Stimulated activated CD8-positive, alpha-beta memory T cell treated with anti-CD3 and anti-CD28 coated beads, Interleukin-7, amount 100 ng/mL, for 1 hour (primary cell): Measurements from ENCODE around the gene ABLIM1.

ENCODE experiments used
- DNase-seq, 2 donors: peaks; one replicate each; pipeline ENCODE4 v3.0.0-alpha.2; 2020; ENCODE audit warnings: low read depth in 2 of 2

Gene ABLIM1

GRCh38 chr10:114408968-114409444 is 249.1 kb downstream of the ABLIM1 start:
- DNase-seq = no peak

- DNase-seq = no peak
Measured at GRCh38 chr10:114408112-114408967, 249.7 kb downstream of the ABLIM1 start.

GRCh38 chr10:114406455-114406854 is 251.6 kb downstream of the ABLIM1 start:
- DNase-seq = no peak

- no peak for DNase-seq
Measured at GRCh38 chr10:114405011-114405350, 253.1 kb downstream of the ABLIM1 start.

- no peak for DNase-seq
Measured at GRCh38 chr10:114404171-114405010, 253.7 kb downstream of the ABLIM1 start, which contains the start of gene AFAP1L2. AFAP1L2 (minus strand) TSS chr10:114404502; CDS start chr10:114404455, 47 bp downstream.

GRCh38 chr10:114403541-114404161 is 254.4 kb downstream of the ABLIM1 start:
- no peak for DNase-seq

GRCh38 chr10:114402871-114403540 is 255.1 kb downstream of the ABLIM1 start:
- DNase-seq = no peak

GRCh38 chr10:114402233-114402632 is 255.8 kb downstream of the ABLIM1 start:
- DNase-seq = no peak

GRCh38 chr10:114401195-114401791 is 256.8 kb downstream of the ABLIM1 start:
- no peak for DNase-seq

- no peak for DNase-seq
Measured at GRCh38 chr10:114400091-114400490, 258.0 kb downstream of the ABLIM1 start.

- no peak for DNase-seq
Measured at GRCh38 chr10:114399576-114399975, 258.5 kb downstream of the ABLIM1 start.

- DNase-seq = no peak
Measured at GRCh38 chr10:114398587-114399331, 259.3 kb downstream of the ABLIM1 start.

- no peak for DNase-seq
Measured at GRCh38 chr10:114397651-114398145, 260.4 kb downstream of the ABLIM1 start.

- no peak for DNase-seq
Measured at GRCh38 chr10:114396464-114396863, 261.6 kb downstream of the ABLIM1 start.

GRCh38 chr10:114395366-114396022 is 262.6 kb downstream of the ABLIM1 start:
- no peak for DNase-seq

- no peak for DNase-seq
Measured at GRCh38 chr10:114394531-114394930, 263.5 kb downstream of the ABLIM1 start.

GRCh38 chr10:114393886-114394285 is 264.2 kb downstream of the ABLIM1 start:
- no peak for DNase-seq

GRCh38 chr10:114393482-114393881 is 264.6 kb downstream of the ABLIM1 start:
- DNase-seq = no peak

GRCh38 chr10:114392112-114392835 is 265.8 kb downstream of the ABLIM1 start:
- no peak for DNase-seq
